ENCODE measurements around the gene MNT.

The MNT gene

DNA sequence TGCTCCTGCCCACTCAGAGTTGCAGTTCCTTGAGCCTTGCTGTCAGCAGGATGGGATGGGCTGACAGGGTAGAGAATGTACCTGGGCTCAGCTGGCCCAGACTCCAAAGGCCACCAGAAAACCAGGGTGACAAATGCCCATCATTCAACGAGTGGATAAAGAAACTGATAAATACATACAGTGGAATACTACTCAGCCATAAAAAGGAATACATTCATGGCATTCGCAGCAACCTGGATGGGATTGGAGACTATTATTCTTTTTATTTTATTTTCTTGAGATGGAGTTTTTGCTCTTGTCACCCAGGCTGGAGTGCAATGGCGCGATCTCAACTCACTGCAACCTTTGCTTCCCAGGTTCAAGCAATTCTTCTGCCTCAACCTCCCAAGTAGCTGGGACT, 43.6 kb downstream of the MNT start:
- Histone ChIP-seq H3K4me3 (ENCODE audit: low read length) (no peak overlapping the region), H3K9me3 (ENCODE audit: insufficient read depth, low read length) (no peaks in the 10 kb centered on the region), H3K27ac (ENCODE audit: low read length) (no peak overlapping the region), H3K4me1 (ENCODE audit: low read length) (no peaks in the 10 kb centered on the region), H3K79me2 (ENCODE audit: low read length) (no peaks in the 10 kb centered on the region), H3K9ac (ENCODE audit: low read length) (no peak overlapping the region), H4K20me1 (ENCODE audit: insufficient read depth, low read length) (no peaks in the 10 kb centered on the region), H2AFZ (ENCODE audit: low read depth, low read length) (no peak overlapping the region), H3K27me3 (ENCODE audit: low read depth, low read length) (no peaks in the 10 kb centered on the region), H3K36me3 (replicated peaks; ENCODE audit: low read depth, low read length) (no peaks in the 10 kb centered on the region), H3K4me2 (ENCODE audit: low read length) (no peak overlapping the region)
- TF ChIP-seq EZH2phosphoT487 (IDR thresholded peaks at IDR 0.05; ENCODE audit: low read depth) = no peak
- TF ChIP-seq, protein P1, sequence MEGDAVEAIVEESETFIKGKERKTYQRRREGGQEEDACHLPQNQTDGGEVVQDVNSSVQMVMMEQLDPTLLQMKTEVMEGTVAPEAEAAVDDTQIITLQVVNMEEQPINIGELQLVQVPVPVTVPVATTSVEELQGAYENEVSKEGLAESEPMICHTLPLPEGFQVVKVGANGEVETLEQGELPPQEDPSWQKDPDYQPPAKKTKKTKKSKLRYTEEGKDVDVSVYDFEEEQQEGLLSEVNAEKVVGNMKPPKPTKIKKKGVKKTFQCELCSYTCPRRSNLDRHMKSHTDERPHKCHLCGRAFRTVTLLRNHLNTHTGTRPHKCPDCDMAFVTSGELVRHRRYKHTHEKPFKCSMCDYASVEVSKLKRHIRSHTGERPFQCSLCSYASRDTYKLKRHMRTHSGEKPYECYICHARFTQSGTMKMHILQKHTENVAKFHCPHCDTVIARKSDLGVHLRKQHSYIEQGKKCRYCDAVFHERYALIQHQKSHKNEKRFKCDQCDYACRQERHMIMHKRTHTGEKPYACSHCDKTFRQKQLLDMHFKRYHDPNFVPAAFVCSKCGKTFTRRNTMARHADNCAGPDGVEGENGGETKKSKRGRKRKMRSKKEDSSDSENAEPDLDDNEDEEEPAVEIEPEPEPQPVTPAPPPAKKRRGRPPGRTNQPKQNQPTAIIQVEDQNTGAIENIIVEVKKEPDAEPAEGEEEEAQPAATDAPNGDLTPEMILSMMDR (IDR thresholded peaks at IDR 0.05; ENCODE audit: low read depth, low read length) = no peak

DNA sequence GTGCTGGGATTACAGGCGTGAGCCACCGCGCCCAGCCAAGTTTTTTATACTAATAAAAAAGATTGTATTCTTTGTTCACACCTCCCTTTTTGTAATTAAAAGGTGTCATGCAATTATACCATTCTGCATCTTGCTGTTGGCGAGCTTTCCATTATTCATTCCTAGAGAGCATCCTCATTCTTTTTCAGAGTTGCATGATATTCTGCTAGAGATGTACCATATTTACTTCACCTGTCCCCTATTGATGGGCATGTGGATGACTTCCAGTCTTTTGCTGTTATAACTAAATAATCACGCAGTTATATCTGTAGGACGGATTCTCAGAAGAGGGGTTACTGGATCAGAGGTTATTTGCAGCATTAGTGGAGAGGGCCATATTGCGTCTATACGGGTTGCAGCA, 46.5 kb downstream of the MNT start:
- H3K4me1 ChIP-seq (ENCODE audit: low read length) = no peaks in the 10 kb centered on the region
- H3K36me3 ChIP-seq (replicated peaks; ENCODE audit: low read depth, low read length) = no peaks in the 10 kb centered on the region
- H3K4me2 ChIP-seq (ENCODE audit: low read length) = no peak overlapping the region
- H3K9me3 ChIP-seq (ENCODE audit: insufficient read depth, low read length) = no peaks in the 10 kb centered on the region
- H4K20me1 ChIP-seq (ENCODE audit: insufficient read depth, low read length) = no peaks in the 10 kb centered on the region
- H3K9ac ChIP-seq (ENCODE audit: low read length) = no peak overlapping the region
- H3K27ac ChIP-seq (ENCODE audit: low read length) = no peak overlapping the region
- no peak overlapping the region for H2AFZ ChIP-seq (ENCODE audit: low read depth, low read length)
- H3K4me3 ChIP-seq (ENCODE audit: low read length) = no peak overlapping the region
- H3K27me3 ChIP-seq (ENCODE audit: low read depth, low read length) = no peaks in the 10 kb centered on the region
- TF ChIP-seq, protein P1 (IDR thresholded peaks at IDR 0.05; ENCODE audit: low read depth, low read length) = no peak
- TF ChIP-seq EZH2phosphoT487 (IDR thresholded peaks at IDR 0.05; ENCODE audit: low read depth) = no peak
- H3K79me2 ChIP-seq (ENCODE audit: low read length) = no peaks in the 10 kb centered on the region

DNA sequence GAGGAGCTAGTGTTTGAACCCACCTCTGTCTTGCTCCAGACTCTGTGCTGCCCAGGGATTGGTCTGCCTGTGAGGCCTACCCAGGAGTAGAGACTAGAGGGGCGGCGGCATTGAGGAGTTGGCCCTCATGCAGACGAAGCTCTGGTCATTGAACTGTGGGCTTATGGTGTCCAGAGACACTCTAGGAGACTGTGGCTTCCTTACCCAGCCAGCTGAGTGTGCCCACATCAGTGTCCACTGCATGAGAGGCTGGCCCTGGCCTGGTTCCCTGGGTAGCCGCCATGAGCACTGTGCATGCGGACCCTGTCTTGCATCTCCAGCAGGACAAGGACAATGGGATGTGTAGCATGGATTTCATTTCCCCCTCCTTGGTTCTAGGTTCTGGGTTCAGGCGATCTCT, 49.6 kb downstream of the MNT start:
- Histone ChIP-seq H3K27ac (ENCODE audit: low read length) (no peak overlapping the region), H4K20me1 (ENCODE audit: insufficient read depth, low read length) (no peaks in the 10 kb centered on the region), H3K9me3 (ENCODE audit: insufficient read depth, low read length) (no peaks in the 10 kb centered on the region), H3K9ac (ENCODE audit: low read length) (no peak overlapping the region), H3K36me3 (replicated peaks; ENCODE audit: low read depth, low read length) (no peaks in the 10 kb centered on the region), H2AFZ (ENCODE audit: low read depth, low read length) (no peak overlapping the region), H3K79me2 (ENCODE audit: low read length) (no peaks in the 10 kb centered on the region), H3K4me2 (ENCODE audit: low read length) (no peak overlapping the region), H3K4me1 (ENCODE audit: low read length) (no peaks in the 10 kb centered on the region), H3K4me3 (ENCODE audit: low read length) (no peak overlapping the region), H3K27me3 (ENCODE audit: low read depth, low read length) (no peaks in the 10 kb centered on the region)
- TF ChIP-seq EZH2phosphoT487 (IDR thresholded peaks at IDR 0.05; ENCODE audit: low read depth) = no peak
- TF ChIP-seq, protein P1 (IDR thresholded peaks at IDR 0.05; ENCODE audit: low read depth, low read length) = no peak

DNA sequence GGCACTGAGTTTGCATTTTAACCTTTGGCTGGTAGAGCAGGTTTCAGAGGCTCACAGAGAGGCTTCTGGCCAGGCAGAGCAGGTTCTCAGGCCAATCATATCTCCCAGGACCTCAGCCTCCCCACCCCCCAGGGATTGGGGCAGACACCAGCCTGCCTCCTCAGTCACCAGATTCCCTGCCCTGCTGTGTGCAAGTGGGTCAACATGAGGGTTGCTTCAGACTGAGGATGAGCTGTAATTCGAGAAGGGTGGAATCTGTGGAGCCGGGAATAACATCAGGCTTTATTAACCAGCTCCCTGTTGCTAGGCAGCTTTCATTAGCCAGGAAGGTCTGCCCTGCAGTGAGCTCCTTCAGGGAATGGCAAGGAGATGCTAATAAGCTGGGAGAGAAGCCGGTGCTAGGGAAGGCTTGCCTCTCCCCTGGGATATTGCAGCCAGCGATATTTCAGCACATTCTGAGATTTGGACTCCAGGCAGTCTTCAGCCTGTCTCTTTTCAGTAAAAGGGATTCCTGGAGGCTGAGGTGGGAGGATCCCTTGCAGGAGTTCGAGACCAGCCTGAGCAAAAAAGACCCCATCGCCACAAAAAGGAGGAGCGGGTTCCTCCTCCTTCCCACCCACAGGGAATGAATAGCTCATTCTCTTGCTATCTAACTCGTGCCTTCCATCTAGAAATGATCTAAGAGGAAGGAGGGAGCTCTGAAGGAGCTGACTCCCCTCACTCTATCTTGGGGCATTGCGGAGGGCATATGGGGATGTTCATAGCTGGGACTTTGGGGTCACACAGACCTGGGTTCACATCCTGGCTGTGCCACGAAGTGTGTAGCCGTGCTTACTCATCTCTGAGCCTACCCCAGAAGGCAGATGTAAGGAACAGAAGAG, 52.8 kb downstream of the MNT start:
- Histone ChIP-seq H3K27me3 (ENCODE audit: low read depth, low read length) (no peaks in the 10 kb centered on the region), H3K27ac (ENCODE audit: low read length) (no peak overlapping the region), H2AFZ (ENCODE audit: low read depth, low read length) (no peak overlapping the region), H3K4me1 (ENCODE audit: low read length) (no peaks in the 10 kb centered on the region), H3K79me2 (ENCODE audit: low read length) (no peaks in the 10 kb centered on the region), H4K20me1 (ENCODE audit: insufficient read depth, low read length) (no peaks in the 10 kb centered on the region), H3K9ac (ENCODE audit: low read length) (no peak overlapping the region), H3K36me3 (replicated peaks; ENCODE audit: low read depth, low read length) (no peaks in the 10 kb centered on the region), H3K4me2 (ENCODE audit: low read length) (no peak overlapping the region), H3K9me3 (ENCODE audit: insufficient read depth, low read length) (no peaks in the 10 kb centered on the region), H3K4me3 (ENCODE audit: low read length) (no peak overlapping the region)
- TF ChIP-seq EZH2phosphoT487 (IDR thresholded peaks at IDR 0.05; ENCODE audit: low read depth) = no peak
- TF ChIP-seq, protein P1 (IDR thresholded peaks at IDR 0.05; ENCODE audit: low read depth, low read length) = no peak
